GM10248 (cell line): Measurements from ENCODE around the gene FANCG.

Experiments
- CTCF ChIA-PET: fragments of 300-600 bp; sonication (Branson Sonifier 250); formaldehyde crosslinking; extraction: SDS; loops from one replicate; lab custom pipeline; 2021; ENCODE audit warnings: antibody characterized with exemption; lab: Yijun Ruan, JAX
- POLR2A ChIA-PET: fragments of 350-650 bp; sonication (Branson Sonifier 250); formaldehyde crosslinking; extraction: SDS; loops from one replicate; lab custom pipeline; 2020; ENCODE audit warnings: antibody characterized with exemption; lab: Yijun Ruan, JAX
- DNase-seq: peaks from one replicate; pipeline ENCODE4 v3.0.0; 2012; ENCODE audit errors: extremely low spot score
- TF ChIP-seq, protein P1 (sequence below): IDR thresholded peaks from 2 replicates; pipeline ENCODE4 v1.5.1; 2012; ENCODE audit warnings: mild to moderate bottlenecking, low read depth; ENCODE audit errors: extremely low read depth, missing control alignments, control extremely low read depth

FANCG gene

DNA sequence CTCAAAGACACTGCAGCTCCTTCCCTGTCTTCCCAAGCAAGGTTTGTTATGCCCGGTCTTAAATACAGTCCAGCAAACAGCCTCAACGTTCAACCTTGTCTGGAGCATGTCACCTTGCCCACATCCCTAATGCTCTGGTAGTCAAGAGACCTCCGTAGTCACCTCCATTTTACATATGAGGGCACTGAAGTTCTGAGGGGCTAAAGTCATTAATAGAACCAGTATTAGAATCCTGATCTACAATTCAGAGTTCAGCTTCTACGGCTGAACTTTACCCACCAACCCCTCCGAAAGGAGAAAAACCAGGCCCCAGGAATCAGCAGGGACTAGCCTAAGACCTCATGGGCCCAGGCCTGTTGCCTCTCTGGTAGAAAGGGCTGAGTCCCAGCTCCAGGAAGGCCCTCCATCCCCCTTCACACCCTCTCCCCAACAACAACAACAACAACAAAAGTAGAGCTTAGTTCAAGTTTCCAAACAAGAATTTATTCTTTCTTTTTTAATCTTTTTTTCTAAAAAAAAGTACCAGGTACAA lies 24.0 kb upstream of the FANCG start:
- DNase-seq: no peak
- CTCF ChIA-PET: interaction anchor here (0.9 to 6.4 kb wide), 9 partner anchors 10 to 204 kb away, joined by 3 to 28 read pairs (median 7); partner anchors contain the start of genes ATOSB and VCP
- POLR2A ChIA-PET: interaction anchor here (0.8 to 1.3 kb wide), 5 partner anchors 8 to 32 kb away, joined by 3 to 6 read pairs (median 4); partner anchors contain the start of genes ATOSB, FANCG and VCP
- TF ChIP-seq, protein P1, sequence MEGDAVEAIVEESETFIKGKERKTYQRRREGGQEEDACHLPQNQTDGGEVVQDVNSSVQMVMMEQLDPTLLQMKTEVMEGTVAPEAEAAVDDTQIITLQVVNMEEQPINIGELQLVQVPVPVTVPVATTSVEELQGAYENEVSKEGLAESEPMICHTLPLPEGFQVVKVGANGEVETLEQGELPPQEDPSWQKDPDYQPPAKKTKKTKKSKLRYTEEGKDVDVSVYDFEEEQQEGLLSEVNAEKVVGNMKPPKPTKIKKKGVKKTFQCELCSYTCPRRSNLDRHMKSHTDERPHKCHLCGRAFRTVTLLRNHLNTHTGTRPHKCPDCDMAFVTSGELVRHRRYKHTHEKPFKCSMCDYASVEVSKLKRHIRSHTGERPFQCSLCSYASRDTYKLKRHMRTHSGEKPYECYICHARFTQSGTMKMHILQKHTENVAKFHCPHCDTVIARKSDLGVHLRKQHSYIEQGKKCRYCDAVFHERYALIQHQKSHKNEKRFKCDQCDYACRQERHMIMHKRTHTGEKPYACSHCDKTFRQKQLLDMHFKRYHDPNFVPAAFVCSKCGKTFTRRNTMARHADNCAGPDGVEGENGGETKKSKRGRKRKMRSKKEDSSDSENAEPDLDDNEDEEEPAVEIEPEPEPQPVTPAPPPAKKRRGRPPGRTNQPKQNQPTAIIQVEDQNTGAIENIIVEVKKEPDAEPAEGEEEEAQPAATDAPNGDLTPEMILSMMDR: no peak

DNA sequence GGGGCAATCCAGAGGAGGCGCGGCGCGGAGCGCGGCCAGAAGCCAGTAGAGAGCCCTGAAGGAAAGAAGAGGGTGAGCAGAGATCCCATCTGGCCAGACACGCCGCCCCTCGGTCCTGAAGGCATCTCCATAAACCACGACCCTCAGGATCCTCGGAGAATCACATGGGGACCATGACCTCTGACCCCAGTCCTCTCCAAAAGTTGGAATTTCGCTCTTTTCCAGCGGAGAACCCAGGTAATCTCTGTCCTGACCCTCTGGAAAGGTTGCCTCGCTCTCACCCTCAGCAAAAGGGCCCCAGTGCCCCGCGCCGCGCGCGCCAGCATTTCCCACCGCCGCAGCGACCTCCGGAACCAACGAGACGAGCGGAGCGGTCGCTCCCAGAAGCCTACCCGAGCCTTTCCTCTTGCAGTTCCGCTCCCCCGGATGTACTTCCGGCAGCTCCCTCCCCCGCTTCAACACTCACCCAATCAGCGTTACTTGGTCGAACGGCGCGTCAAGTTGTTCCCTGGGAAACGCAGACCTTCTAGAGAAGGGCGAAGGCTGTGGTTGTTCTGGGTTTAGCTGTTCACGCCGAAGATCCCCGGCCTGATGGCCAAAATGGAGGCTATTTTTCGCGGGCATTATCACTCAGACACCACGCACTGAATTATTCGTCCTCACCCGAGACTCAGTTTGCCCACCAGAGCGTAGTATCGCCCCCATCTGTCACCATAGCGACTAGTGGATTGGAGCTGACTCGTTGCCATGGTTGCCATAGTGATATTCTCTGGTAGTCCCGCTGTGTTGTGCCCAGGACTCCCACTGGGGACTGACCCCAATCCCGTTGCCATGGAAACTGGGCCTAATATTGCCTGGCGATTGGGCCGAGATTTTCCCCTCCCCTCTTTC lies 23.3 kb upstream of the FANCG start, which contains the start of gene STOML2:
TSS of gene STOML2 (minus strand) at position 363 of the 891 bp plus-strand sequence. CDS start at position 326, 37 bp downstream.
- TF ChIP-seq, protein P1: no peak
- ChIA-PET CTCF (interaction anchor here (0.9 to 6.4 kb wide), 9 partner anchors 9 to 203 kb away, joined by 3 to 28 read pairs (median 7); partner anchors contain the start of genes ATOSB and VCP), POLR2A (interaction anchor here (0.8 to 1.3 kb wide), 5 partner anchors 8 to 31 kb away, joined by 3 to 6 read pairs (median 4); partner anchors contain the start of genes ATOSB, FANCG and VCP)
- DNase-seq: peak; percentile 95

DNA sequence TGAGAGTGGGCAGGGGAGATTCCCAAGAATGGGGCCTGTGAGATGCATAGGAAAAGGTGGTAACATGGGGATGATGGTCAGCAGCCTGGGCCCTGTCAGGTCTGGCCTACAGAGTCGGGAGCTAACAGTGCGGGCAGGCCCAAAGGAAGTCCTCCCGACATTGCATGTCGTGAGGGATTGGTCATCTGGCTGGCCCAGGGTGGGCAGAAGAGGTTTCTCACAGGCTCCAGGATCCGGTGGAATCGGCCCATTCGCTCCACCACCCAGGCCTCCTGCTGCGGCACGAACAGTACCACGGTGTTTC lies 22.7 kb upstream of the FANCG start:
- DNase-seq: no peak
- ChIA-PET CTCF (interaction anchor here (1.1 to 6.4 kb wide), 9 partner anchors 8 to 203 kb away, joined by 3 to 28 read pairs (median 8); partner anchors contain the start of genes ATOSB and VCP), POLR2A (interaction anchor here (1.3 kb wide), 1 partner anchor 30 kb away, joined by 4 read pairs; the partner anchor contains the start of gene VCP)

DNA sequence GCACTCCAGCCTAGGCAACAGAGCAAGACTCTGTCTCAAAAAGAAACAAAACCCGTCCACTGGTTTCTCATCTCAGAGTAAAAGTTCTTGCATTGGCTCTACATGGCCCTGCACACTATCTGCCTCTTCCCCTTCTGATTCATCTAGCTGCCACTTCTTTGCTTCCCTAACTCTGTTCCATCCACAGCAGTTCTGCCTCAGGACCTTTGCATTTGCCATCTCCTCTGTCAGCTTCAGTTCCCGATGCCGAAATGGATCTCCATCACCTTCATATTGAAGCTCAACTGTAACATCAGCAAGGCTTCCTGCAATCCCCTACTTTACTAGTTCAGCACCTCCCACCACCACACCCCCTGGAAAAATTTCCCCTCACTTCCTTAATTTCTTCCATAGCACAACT lies 17.8 kb upstream of the FANCG start:
- TF ChIP-seq, protein P1: no peak
- ChIA-PET POLR2A (interaction anchor here (1.3 kb wide), 1 partner anchor 25 kb away, joined by 6 read pairs; the partner anchor contains the start of gene VCP), CTCF (interaction anchor here (0.7 to 8.0 kb wide), 8 partner anchors 19 to 351 kb away, joined by 3 to 177 read pairs (median 6); partner anchors contain the start of genes FANCG and VCP)
- no peak for DNase-seq

More for the DNA sequence above, 22.7 kb upstream of the FANCG start:
- TF ChIP-seq, protein P1: no peak

DNA sequence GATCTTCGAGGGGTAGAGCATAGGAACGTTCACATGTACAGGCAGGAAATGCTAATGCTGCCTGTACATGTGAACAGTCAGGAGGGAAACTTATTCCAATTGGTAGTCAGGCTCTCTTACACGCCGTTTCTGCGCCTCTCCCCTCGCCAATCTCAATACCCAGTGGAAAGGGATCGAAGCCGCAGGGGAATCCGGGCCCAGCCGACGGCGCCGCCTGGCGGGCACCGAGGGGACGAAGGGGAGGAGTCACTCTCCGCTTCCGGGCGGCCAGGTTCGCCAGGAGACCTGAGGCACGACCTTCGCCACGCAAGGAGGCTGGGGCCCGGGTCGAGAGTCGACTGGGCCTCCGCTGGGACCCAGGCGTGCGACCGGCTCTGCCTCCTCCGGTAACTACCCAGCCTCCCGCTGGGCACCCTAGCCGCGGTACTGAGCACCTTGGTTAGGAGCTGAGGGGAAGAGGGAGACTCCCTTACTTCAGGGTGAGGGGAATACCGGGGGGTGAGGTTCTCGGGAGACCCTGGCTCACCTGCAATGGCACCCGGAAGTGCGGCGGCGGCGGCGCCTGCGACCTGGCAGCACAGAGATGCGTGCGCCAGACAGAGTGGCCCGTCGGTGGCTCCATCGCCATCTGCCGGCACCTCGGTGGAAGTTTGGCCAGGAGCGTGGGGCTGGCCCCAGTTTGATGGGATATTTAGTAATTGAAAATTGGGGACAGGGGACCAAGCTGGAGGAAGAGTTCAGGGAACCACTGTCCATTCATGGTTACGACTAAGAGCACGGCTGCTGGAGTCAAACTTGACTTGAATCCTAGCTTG lies 16.5 kb upstream of the FANCG start, which contains the start of gene PIGO:
TSS of gene PIGO (minus strand) at position 557 of the 815 bp plus-strand sequence. CDS start 1,026 bp downstream, outside the sequence.
- ChIA-PET CTCF (interaction anchor here (0.7 to 8.0 kb wide), 33 partner anchors 9 to 561 kb away, joined by 3 to 177 read pairs (median 4); partner anchors contain the start of genes ATOSB, CCDC107, FANCG and RMRP), POLR2A (interaction anchor here (1.3 kb wide), 1 partner anchor 24 kb away, joined by 6 read pairs; the partner anchor contains the start of gene VCP)
- DNase-seq: peak; percentile 89
- TF ChIP-seq, protein P1: peak; percentile 96
